Femur (tissue), 1 donor: ENCODE measurements around the gene PTPRN2.
"Not testable (repeated sequence)": the region's sequence is repeated elsewhere in the genome, so short reads cannot be mapped to it uniquely, and the experiment has no call there.

Experiments
- DNase-seq: peaks from one replicate; pipeline ENCODE4 v3.0.0-alpha.2; 2017

PTPRN2 gene

DNA sequence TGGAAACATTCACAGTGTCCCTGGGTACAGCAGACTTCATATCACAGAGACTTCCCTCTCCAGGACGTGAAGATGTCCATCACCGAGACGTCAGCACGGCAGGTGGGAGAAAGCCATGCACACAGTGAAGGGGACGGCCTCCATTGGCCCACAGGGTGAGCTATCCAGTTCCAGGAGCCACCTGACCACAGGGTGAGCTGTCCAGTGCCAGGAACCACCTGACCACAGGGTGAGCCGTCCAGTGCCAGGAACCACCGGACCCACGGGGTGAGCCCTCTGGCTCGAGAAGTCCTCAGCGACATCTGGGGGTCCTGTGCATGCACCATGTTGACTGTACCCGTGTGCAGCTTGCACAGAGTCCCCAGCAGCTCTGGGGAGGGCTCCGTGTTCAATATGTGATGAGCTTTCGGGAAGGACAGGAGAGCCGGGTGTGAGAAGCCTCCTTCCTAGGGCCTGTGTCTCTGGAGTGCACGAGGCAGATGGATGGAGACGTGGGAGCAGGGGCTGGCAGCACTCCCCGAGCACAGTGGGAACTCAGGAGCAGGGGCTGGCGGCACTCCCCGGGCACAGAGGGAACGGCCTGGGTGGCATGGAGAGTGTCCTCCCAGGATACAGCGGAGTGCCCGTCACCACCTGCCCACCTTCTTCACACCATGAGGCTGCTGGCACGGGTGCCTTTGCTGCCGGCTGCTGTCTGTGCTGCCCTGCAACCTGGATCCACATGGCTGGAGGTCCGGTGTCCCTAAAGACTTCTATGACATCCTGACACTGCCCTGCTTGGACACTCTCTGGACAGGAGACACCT is 634.6 kb downstream of the PTPRN2 start:
- DNase-seq, result no peak

DNA sequence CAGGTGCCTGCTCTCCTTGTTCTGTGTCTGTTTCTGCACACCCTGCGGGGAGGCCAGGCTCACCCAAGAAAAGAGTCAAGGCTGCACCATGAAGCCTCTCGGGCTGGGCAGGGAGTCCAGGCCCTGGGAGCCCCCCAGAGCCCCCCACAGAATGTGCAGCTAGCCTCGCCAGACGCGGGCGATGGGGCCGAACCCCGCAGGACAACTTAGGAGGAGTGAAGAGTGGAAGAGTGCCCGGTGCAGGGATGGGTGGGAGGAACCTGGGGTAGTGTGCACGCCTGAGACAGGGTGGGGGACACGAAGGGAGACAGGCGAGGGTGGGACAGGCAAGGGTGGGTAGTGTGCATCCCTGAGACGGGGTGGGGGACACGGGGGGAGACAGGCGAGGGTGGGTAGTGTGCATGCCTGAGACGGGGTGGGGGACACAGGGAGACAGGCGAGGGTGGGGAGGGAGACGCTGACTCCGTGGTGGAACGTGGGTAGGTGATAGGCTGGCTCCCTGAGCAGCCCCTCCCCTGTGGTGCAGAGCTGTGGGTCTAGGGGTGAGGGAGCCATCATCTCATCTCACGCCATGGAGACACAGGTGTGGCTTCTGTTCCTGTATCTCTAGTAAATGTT is 635.5 kb downstream of the PTPRN2 start:
- no peak for DNase-seq

DNA sequence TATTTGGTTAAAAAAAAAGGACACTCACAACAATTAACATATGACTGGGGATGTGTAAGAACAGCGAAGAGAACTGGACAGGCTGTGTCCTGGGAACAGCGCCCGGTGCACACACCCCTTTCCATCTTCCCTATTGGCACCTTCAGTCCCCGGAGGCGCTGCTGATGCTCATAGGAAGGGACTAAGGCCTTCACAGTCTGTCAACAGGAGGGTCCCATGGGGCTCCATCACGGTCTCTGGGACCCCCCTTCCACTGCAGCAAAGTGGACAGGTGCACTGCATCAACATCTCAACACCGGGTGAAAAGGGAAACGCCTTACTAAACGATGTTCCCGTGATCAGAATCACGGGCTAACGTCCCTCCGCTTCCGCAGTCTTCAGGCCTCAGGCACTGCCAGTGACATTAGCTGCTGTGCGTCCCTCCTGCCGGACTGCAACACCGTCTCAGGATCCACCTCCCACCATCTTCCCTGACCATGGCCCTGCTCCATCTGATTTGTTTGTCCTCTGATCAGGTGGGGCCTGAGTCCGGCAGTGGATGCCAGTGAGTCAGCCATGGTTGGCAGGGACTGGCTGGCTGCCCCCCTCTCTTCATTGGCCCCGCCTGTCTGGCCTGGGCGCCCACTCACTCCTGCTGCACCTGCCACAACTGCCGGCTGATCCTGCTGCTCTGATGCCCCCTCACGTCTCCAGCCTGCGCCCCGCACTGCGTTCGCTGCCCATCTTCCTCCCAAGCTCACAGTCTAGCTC is 636.1 kb downstream of the PTPRN2 start:
- DNase-seq, result no peak

DNA sequence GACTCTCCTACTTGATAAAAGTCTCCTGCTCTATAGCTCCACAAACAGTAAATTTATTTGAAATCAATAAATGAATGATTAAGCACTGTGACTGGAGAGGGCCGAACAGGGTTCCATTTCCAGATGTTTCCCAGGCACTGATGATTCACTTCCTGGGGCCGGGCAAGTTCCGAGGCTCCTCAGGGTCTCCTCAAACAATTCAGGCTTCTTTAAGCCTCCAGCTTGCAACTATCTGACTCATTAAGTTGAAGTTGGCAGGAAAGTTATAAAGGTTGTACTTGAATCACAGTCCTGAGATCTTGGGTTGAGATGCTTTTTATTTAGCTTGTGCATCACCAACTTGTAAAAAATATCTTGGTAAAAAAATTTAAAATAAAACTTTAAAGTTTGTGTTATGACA is 637.9 kb downstream of the PTPRN2 start:
- no peak for DNase-seq

DNA sequence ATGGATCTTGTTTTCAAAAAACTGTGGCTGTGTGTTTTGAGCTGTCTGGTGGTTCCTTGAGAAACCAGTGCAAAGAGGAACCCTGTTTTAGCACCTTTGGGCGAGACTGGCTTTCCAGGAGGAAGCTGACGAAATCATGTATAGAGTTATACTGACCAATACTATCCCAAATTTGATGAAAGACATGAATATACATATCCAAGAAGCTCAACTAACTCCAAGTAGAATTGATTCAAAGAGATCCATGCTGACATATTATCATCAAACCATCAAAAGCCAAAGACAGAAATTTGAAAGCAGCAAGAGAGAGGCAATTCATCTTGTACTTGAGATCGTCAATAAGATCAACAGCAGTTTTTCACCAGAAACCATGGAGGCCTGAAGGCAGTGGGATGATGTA is 640.1 kb downstream of the PTPRN2 start:
- no peak for DNase-seq

DNA sequence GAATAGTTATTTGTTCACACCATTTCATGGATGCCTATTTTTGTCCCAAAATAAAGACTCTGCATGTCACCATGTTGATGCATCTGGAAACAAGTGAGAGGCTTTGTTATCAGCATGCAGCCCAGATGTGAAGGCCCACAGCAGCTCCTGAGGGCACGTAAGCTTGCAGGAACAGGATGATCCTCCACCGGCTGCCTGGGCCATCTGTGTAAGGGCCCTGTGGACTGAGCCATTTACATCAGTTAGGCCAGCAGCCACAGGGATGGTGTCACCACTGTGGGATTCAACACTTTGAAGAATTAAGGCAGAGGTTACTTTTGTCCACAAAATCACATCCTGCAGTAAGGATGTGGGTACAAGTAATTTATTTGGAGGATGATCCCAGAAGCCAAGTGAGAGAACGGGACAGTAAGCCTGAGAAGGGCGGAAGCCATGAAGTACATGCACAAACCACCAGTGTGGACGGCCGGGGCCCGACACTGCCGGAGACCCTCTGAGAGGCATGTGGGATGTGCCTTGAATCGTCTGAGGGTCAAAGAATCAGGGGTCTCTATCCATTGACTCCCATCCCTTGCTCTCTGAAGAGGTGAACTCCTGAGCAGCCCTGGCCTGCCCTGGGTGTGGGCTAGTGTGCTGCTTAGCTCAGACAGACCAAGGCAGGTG is 641.1 kb downstream of the PTPRN2 start:
- DNase-seq, result no peak

DNA sequence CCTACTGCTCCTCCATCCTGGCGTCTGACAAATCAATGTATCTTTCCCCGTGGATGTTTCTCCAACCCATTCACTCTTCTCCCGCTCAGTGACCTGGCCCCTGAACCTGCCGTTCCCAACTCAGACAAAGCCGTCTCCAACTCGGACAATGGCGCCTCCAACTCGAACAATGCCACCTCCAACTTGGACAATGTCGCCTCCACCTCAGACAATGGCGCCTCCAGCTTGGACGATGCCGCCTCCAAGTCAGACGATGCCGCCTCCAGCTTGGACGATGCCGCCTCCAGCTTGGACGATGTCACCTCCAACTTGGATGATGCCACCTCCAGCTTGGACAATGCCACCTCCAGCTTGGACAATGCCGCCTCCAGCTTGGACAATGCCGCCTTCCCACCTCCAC is 642.2 kb downstream of the PTPRN2 start:
- DNase-seq, result no peak

DNA sequence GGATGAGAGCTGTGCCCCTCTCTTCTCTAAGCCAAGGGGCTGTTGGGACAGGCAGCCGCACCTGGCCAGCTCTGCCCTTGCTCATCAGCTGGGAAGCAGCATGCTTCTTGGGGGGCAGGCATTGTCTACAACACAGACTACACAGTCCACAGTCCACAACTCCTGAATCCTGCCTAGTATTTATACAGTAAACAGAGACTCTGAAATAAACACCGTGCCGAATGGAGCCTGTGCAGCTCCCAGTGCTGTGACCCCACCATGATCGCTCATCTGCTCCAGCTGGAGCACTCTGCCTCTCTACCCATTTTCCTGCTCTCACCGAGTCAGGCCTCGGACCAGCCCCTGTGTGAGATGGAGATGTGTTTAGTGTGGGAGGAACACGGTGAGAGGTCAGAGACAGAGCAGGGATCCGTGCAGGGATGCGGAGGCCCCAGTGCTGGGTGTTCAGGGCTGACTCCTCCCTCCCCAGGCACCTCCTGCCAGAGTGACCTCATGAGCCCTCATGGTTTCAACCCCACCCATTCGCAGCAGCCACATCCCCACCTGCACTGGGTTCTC is 642.8 kb downstream of the PTPRN2 start:
- no peak for DNase-seq

DNA sequence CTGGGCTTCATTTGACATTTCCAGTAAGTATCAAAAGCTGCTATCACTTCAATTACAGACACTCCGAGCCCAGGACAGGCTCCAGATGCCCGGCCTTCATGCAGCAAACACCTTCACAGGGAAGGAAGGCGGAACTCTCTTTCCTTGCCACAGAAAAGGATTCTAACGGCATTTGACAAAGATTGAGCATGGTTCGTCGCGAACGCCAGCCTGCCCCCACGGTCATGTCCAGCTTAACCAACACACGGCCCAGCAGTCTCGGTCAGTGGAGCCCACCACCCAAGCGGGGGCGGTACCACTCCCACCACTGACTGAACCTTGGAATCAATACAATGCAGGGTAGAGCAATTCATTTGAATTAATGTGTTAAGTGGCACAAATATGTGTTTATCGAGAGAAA is 643.6 kb downstream of the PTPRN2 start:
- DNase-seq, result no peak

DNA sequence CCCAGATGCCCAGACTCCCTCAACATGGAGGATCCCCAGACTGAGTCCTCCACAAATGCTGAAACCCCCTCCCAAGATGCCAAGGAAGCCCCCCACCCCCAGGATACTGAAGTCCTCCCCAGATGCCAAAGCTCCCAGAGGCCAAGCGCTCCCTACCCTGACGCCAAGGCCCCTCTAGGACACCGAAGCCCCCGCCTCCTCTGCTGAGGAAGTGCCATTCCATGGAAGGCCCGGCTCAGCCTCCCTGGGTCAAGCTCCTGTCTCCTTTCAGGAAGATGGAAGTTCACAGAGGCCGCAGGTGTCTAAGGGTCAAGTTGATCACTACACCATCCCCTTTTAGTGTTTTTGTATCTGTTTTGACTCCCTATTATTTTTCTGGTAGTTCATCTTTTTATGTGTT is 644.1 kb downstream of the PTPRN2 start:
- no peak for DNase-seq

DNA sequence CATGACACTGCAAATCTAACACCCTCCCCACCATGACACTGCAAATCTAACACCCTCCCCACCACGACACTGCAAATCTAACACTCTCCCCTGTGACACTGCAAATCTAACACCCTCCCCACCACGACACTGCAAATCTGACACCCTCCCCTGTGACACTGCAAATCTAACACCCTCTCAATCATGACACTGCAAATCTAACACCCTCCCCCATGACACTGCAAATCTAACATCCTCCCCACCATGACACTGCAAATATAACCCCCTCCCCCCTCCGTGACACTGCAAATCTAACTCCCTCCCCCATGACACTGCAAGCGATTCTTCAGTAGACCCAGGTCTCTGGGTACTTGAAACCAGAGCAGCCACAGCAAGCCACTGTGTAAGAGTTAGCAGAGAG is 646.4 kb downstream of the PTPRN2 start:
- no peak for DNase-seq

DNA sequence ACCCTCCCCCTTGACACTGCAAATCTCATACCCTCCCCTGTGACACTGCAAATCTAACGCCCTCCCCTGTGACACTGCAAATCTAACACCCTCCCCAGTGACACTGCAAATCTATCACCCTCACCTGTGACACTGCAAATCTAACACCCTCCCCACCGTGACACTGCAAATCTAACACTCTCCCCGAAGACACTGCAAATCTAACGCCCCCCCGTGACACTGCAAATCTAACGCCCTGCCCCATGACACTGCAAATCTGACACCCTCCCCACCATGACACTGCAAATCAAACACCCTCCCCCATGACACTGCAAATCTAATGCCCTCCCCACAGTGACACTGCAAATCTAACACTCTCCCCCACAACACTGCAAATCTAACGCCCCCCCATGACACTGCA is 647.1 kb downstream of the PTPRN2 start:
- no peak for DNase-seq

DNA sequence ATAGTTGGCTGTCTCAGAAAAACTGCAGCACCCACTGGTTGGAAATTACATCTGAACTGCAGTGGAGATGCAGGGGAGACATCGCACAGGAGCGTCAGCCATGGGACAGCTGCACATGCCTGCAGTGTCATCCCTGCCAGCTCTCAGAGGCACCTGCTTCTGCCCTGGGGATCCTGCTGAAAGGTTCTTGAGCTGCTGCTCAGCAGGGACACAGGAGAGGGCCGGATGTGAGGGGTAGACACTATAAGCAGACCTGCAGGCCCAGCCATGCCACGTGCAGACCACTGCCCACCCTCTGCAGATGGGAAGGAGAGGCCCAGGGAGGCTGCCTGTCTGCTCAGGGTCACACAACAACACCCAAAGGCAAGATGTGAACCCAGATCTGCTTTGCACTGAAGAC is 649.4 kb downstream of the PTPRN2 start:
- no peak for DNase-seq

DNA sequence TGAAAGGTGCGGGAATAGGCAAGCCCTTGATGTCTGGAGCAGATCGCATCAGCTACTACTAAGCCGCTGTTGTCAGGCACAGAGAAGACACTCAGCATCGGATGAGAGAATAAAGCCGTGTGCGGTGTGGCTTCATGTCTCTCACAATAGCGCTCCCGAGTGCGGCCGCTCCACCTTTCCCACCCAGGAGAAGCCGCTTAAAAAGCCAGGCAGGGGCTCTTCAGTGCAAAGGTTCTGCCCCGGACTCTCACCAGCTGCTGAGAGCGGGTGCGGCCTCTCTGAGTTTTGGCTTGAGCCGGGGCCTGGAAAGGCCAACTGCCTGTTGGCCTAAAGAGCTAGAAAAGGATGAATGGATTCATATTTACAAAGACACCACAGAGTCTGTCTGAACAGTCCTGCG is 650.2 kb downstream of the PTPRN2 start:
- no peak for DNase-seq

DNA sequence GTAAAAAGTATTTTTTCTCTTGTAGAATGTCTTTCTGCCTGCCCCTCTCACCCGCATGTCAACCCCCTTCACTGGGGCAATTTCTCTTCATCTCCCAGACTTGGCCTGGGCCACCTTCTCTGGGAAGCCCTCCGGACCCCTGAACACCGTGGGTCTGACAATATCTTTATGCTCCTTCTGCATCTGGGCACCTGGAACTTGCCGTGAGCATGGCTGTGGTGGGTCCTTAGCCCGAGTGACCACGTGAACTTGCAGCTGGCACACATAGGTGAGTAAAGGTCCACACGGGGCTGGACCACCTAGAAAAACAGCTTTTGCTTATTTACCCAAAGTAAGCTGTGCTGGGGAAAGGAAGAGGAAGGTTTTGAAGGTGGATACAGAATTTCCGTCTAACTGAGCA is 650.6 kb downstream of the PTPRN2 start:
- no peak for DNase-seq

DNA sequence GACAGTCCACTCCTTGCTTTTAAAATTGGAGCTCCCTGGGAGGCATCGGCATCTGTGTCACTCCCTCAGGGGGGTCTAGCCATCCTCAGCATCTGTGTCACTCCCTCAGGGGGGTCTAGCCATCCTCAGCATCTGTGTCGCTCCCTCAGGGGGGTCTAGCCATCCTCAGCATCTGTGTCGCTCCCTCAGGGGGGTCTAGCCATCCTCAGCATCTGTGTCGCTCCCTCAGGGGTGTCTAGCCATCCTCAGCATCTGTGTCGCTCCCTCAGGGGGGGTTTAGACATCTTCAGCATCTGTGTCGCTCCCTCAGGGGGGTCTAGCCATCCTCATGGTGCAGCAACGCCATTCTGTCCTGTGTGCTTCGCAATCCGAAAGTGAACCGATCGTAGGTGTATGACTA is 651.9 kb downstream of the PTPRN2 start:
- not testable (repeated sequence) for DNase-seq

DNA sequence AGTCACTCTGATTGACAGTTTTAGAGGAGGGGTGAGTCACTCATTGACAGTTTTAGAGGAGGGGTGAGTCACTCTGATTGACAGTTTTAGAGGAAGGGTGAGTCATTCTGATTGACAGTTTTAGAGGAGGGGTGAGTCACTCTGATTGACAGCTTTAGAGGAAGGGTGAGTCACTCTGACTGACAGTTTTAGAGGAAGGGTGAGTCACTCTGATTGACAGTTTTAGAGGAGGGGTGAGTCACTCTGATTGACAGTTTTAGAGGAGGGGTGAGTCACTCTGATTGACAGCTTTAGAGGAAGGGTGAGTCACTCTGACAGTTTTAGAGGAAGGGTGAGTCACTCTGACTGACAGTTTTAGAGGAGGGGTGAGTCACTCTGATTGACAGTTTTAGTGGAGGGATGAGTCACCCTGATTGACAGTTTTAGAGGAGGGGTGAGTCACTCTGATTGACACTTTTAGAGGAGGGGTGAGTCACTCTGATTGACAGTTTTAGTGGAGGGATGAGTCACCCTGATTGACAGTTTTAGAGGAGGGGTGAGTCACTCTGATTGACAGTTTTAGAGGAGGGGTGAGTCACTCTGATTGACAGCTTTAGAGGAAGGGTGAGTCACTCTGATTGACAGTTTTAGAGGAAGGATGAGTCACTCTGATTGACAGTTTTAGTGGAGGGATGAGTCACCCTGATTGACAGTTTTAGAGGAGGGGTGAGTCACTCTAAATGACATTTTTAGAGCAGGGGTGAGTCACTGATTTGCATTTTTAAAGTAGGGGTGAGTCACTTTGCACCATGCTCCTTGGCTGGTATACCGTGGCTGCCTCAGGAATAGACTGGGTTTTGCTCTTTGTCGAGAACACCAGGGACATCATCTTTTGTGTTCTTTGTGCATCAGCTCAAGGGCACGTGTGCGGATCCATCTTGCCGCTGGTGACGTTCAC is 654.1 kb downstream of the PTPRN2 start:
- not testable (repeated sequence) for DNase-seq

DNA sequence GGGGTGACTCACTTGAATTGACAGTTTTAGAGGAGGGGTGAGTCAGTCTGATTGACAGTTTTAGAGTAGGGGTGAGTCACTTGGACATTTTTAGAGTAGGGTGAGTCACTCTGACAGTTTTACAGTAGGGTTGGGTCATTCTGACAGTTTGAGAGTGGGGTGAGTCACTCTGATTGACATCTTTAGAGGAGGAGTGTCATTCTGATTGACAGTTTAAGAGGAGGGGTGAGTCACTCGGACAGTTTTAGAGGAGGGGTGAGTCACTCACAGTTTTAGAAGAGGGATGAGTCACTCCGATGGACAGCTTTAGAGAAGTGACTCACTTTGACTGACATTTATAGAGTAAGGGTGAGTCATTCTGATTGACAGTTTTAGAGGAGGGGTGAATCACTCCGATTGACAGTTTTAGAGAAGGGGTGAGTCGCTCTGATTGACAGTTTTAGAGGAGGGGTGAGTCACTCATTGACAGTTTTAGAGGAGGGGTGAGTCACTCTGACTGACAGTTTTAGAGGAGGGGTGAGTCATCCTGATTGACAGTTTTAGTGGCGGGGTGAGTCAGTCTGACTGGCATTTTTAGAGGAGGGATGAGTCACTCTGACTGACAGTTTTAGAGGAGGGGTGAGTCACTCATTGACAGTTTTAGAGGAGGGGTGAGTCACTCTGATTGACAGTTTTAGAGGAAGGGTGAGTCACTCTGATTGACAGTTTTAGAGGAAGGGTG is 655.0 kb downstream of the PTPRN2 start:
- DNase-seq, result no peak

DNA sequence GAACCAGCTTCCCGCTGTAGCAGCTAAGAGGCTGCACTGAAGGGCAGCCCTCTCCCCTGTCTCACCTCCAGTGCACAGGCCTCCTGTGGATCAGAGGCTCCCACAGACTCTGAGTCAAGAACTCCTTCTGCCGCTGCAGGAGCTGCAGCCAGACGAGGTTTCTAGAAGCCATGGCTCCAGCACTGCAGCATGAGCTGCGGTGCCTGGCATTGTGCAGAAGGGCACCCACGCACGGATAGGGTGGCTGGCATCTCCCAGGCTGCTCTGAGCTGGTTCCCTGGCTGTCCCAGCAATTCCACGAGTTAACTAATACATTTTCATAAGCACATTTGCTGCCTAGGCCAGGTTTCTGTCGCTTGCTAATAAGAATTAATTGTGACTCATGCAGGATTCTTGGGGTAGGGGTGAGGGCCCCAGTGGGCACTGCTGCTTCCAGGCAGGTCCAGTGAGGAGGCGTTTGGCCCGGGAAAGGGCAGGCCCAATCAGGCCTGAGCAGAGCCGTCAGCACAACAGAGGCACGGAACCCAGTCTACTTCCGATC is 656.6 kb downstream of the PTPRN2 start:
- DNase-seq, result no peak

DNA sequence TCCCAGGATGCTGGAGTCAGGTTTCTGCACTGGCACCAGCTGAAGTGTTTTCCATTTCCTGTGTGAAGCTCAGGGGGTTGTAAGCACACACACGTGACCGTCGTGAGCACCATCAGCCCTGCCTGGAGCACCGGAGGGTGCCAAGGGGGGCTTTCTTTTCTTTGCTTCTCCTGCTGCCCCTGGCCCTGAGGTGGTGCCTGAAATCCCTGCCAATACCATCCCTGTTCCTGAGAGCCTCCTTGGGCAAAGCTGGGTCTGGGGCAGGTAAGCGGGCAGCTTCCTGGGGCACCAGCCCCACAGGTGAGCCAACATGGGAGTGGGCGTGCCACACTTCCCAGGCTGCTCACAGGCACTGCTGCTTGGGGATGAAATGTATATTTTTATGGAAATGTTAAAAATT is 657.2 kb downstream of the PTPRN2 start:
- DNase-seq, result no peak

DNA sequence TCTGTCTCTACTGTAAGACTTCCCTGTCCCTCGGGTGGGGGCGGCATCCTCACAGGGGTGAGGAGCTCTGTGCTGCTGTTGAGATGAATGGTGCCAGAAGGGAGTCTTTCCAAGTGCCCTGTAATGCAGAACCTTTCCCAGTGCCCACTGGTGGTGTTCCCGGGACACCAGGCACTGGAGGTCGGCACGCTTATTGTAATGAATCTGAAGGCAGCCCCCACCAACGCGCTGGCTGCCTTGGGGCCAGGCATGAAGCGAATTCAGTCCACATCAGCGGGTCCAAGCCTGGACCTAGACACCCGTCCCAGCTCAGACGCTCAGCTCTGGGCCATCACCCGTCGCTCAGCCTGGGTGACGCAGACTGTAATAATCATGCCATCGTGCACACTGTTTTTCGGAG is 658.0 kb downstream of the PTPRN2 start:
- DNase-seq, result no peak
